ENCODE data around the gene ASB3. TPM values are rescaled to one million over a fixed set of nuclear protein-coding genes. Genes with fewer than 3 reads are reported as not detected.
"Not testable (repeated sequence)": the region's sequence is repeated elsewhere in the genome, so short reads cannot be mapped to it uniquely, and the experiment has no call there.

The ASB3 gene
- polyA plus RNA-seq, 1 donor from 2014 or later: 14.7 TPM

DNA sequence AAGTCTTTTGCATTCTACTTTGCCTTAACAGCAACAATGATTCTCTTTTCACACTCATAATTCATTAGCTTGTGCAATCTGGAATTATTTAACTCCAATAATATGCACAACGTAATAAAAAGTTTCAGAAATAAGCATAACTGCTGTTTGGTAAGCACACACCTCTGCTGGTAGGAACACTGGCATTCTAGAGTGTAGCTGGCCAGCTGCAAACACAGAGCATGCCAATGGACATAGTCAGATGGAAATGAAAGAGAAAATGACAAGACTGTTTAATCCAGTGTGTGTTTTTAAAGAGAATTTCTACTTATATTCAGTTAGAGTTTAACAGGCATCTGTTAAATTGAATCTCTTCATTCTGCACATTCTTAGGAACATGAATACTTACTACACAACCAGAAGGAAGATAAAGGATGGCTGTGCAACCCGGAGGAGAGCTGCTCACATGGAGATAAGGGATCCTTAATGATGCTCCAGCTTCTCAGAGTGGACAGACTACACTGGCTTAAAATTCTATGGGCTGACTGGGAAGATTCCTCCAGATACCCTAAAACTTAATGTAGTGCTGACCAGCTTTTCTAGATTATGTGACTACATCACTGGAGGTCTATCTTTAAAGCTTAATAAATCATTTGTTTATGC is 113.8 kb downstream of the ASB3 start:
- Mint-ChIP-seq H3K4me1 (peaks cover 0 to 4% (median 1%) of the 10 kb centered on the region in 3 donors), H3K27ac (no peak overlapping the region), H3K4me3 (no peak overlapping the region), H3K9me3 (peaks cover 0 to 3% (median 0%) of the 10 kb centered on the region in 3 donors), H3K27me3 (no peaks in the 10 kb centered on the region), H3K36me3 (peaks cover 12% of the 10 kb centered on the region)

DNA sequence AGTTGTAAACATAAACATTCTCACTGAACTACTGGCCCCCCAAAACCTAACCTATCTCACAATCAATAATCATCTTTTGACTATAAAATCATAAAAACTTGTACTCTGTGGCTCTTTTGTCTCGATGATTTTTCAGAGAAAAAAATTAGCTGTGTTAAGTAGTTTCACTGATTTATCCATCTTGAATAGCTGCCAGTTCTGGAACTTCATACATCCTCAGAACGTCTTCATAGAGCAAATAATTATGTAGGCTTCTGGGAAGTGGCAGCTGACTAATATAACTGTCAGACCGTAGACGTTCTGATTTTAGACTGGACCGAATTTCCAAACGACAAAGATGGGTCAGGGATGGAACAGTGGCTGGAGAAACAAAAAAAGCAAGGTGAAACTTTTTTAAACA is 116.4 kb downstream of the ASB3 start:
- peaks cover 15% of the 10 kb centered on the region for H3K36me3 Mint-ChIP-seq
- H3K27ac Mint-ChIP-seq: no peak overlapping the region
- peaks cover 0 to 4% (median 3%) of the 10 kb centered on the region in 3 donors for H3K4me1 Mint-ChIP-seq
- no peak overlapping the region for H3K4me3 Mint-ChIP-seq
- no peaks in the 10 kb centered on the region for H3K27me3 Mint-ChIP-seq
- H3K9me3 Mint-ChIP-seq: peaks cover 0 to 5% (median 4%) of the 10 kb centered on the region in 3 donors

DNA sequence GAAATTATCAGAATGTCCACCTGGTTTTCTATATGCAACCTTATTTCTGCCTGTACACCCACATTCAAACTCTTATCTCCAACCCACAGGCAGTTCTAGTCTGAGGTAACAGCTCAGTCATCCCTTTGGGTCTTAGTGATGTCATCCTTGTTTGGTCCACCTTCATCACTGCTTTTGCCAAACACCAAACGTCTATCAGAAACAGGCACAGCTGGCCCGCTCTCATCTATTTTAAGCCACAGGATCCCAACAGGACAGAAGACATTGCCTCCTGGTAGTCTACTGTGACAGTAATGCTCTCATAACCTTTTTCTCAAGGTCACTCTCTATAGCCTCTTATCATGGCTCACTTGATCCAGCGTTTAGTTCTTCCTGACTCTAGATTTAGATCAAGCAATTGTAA is 118.1 kb downstream of the ASB3 start:
- peaks cover 27% of the 10 kb centered on the region for H3K36me3 Mint-ChIP-seq
- H3K9me3 Mint-ChIP-seq: peaks cover 0 to 6% (median 5%) of the 10 kb centered on the region in 3 donors
- no peak overlapping the region for H3K4me3 Mint-ChIP-seq

GRCh38 chr2:53667130-53667529 is 119.6 kb downstream of the ASB3 start:
- H3K36me3 Mint-ChIP-seq: peaks cover 30% of the 10 kb centered on the region
- not testable (repeated sequence) for H3K27me3 Mint-ChIP-seq, H3K9me3 Mint-ChIP-seq, H3K4me3 Mint-ChIP-seq, H3K27ac Mint-ChIP-seq, H3K4me1 Mint-ChIP-seq

More for the DNA sequence above, 118.1 kb downstream of the ASB3 start:
- Mint-ChIP-seq H3K4me1 (peaks cover 0 to 5% (median 4%) of the 10 kb centered on the region in 3 donors), H3K27ac (no peak overlapping the region), H3K27me3 (no peaks in the 10 kb centered on the region)

DNA sequence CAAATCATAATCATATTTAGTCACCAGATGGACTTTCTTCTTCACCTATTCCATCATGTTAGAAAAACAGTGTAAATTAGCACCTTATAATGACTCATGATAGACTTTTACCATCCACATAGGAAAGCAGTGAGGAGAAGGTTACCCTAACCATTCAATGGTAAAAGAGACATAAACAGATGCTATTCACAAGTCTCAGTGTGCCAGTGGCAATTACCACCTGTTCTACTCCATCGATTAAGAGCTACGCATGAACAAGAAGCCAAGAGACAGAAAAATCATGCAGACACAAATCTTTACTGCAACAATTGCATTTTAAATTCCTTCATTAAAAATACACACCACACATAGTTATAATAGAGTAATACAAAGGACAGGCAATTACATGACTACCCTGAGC is 125.9 kb downstream of the ASB3 start:
- H3K9me3 Mint-ChIP-seq: peaks cover 0 to 2% (median 0%) of the 10 kb centered on the region in 3 donors
- no peak overlapping the region for H3K27ac Mint-ChIP-seq
- H3K27me3 Mint-ChIP-seq: no peaks in the 10 kb centered on the region
- peaks cover 0 to 3% (median 0%) of the 10 kb centered on the region in 3 donors for H3K4me1 Mint-ChIP-seq
- H3K4me3 Mint-ChIP-seq: no peak overlapping the region
- peaks cover 20% of the 10 kb centered on the region for H3K36me3 Mint-ChIP-seq

DNA sequence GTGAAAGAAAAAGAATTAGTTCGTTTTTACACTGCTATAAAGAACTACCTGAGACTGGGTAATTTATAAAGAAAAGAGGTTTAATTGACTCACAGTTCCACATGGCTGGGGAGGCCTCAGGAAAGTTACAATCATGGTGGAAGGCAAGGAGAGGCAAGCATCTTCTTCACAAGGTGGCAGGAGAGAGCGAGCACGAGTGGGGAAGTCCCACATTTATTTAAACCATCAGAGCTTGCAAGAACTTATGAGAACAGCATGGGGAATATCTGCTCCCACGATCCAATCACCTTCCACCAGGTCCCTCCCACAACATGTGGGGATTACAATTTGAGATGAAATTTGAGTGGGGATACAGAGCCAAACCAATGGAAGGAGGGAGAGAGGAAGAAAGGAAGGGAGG is 128.3 kb downstream of the ASB3 start:
- H3K4me3 Mint-ChIP-seq, H3K27ac Mint-ChIP-seq, H3K36me3 Mint-ChIP-seq, H3K9me3 Mint-ChIP-seq, H3K27me3 Mint-ChIP-seq, H3K4me1 Mint-ChIP-seq: not testable (repeated sequence)

DNA sequence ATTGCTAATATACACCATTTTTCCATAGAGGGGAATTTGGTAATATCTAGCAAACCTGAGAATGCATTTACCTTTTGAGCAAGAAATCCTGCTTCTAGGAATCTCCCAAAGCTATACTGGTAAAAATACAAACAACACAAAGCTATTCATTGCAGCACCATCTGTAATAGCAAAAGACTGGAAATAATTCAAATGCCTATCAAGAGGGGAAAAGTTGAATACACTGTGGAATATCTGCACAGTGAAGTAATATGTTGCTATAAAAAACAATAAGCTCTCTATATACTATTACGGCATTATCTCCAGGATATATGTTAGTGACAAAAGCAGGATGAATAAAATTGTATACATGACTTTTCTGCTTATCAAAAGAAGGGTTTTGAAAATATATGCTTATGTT is 131.5 kb downstream of the ASB3 start:
- H3K4me3 Mint-ChIP-seq: no peak overlapping the region
- no peaks in the 10 kb centered on the region for H3K27me3 Mint-ChIP-seq
- peaks cover 0 to 3% (median 0%) of the 10 kb centered on the region in 3 donors for H3K9me3 Mint-ChIP-seq
- H3K27ac Mint-ChIP-seq: no peak overlapping the region
- H3K36me3 Mint-ChIP-seq: peaks cover 10% of the 10 kb centered on the region
- H3K4me1 Mint-ChIP-seq: peaks cover 0 to 2% (median 0%) of the 10 kb centered on the region in 3 donors

DNA sequence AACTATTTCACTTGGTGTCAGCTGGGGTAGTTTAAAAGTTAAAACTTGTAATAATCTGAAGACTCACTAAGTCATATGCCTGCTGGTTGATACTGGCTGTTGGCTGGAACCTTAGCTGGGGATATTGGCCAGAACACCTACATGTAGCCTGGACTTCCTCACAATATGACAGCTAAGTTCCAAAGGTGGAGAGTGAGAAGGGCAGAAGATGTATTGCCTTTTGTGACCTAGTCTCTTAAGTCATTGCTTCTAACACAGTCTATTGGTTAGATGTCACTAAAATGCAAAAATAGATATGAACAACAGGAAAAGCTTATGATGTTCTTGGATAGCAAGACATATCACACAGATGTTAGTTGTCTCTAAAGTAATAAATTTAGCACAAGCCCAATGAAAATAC is 132.4 kb downstream of the ASB3 start:
- Mint-ChIP-seq H3K27me3 (no peaks in the 10 kb centered on the region), H3K4me1 (peaks cover 0 to 2% (median 0%) of the 10 kb centered on the region in 3 donors), H3K4me3 (no peak overlapping the region), H3K36me3 (peaks cover 7% of the 10 kb centered on the region), H3K27ac (no peak overlapping the region), H3K9me3 (peaks cover 0 to 3% (median 0%) of the 10 kb centered on the region in 3 donors)

GRCh38 chr2:53652131-53652530 is 134.6 kb downstream of the ASB3 start:
- peak overlapping the region in 1 of 4 donors; percentile 20 for H3K4me3 Mint-ChIP-seq
- no peaks in the 10 kb centered on the region for H3K27me3 Mint-ChIP-seq
- peaks cover 0 to 2% (median 0%) of the 10 kb centered on the region in 3 donors for H3K4me1 Mint-ChIP-seq
- H3K9me3 Mint-ChIP-seq: peaks cover 0 to 3% (median 0%) of the 10 kb centered on the region in 3 donors
- H3K36me3 Mint-ChIP-seq: peaks cover 8% of the 10 kb centered on the region
- H3K27ac Mint-ChIP-seq: no peak overlapping the region

- H3K36me3 Mint-ChIP-seq: peaks cover 4% of the 10 kb centered on the region
- H3K9me3 Mint-ChIP-seq: peaks cover under 1 to 3% (median 2%) of the 10 kb centered on the region in 3 donors
- H3K4me3 Mint-ChIP-seq: no peak overlapping the region
- H3K4me1 Mint-ChIP-seq: peaks cover 0 to 1% (median 0%) of the 10 kb centered on the region in 3 donors
- no peak overlapping the region for H3K27ac Mint-ChIP-seq
- no peaks in the 10 kb centered on the region for H3K27me3 Mint-ChIP-seq
These were observed 140.0 kb downstream of the ASB3 start for GRCh38 chr2:53646788-53647187.

- H3K36me3 Mint-ChIP-seq: no peaks in the 10 kb centered on the region
- peaks cover 0 to 3% (median 2%) of the 10 kb centered on the region in 3 donors for H3K9me3 Mint-ChIP-seq
- H3K27ac Mint-ChIP-seq: no peak overlapping the region
These were observed 145.5 kb downstream of the ASB3 start for GRCh38 chr2:53641290-53641689.

DNA sequence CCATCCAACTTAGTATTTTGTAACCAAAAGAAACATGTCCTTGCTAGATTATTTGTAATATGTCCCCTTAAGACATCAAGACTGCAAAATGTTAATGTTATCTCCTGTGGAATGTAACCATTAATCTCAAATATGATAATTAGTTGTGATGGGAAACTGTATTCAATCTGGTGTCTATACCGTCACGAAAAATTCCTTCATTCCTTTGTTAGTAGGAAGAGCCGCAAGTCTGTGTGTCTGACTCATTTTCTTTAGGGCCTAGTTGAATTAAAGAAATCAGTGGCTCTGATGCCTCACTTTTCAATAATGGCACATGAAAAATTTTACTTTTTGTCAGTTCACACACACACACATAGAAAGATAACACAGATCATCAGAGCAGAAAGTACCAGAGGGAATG is 146.3 kb downstream of the ASB3 start:
- peaks cover 2% of the 10 kb centered on the region for H3K27me3 Mint-ChIP-seq
- H3K4me1 Mint-ChIP-seq: peaks cover 0 to 1% (median 0%) of the 10 kb centered on the region in 3 donors
- no peaks in the 10 kb centered on the region for H3K36me3 Mint-ChIP-seq
- peaks cover 2 to 3% (median 2%) of the 10 kb centered on the region in 3 donors for H3K9me3 Mint-ChIP-seq
- no peak overlapping the region for H3K27ac Mint-ChIP-seq
- H3K4me3 Mint-ChIP-seq: no peak overlapping the region

More at GRCh38 chr2:53641290-53641689, 145.5 kb downstream of the ASB3 start:
- no peak overlapping the region for H3K4me3 Mint-ChIP-seq
- peaks cover 2% of the 10 kb centered on the region for H3K27me3 Mint-ChIP-seq
- H3K4me1 Mint-ChIP-seq: peaks cover 0 to 1% (median 0%) of the 10 kb centered on the region in 3 donors

DNA sequence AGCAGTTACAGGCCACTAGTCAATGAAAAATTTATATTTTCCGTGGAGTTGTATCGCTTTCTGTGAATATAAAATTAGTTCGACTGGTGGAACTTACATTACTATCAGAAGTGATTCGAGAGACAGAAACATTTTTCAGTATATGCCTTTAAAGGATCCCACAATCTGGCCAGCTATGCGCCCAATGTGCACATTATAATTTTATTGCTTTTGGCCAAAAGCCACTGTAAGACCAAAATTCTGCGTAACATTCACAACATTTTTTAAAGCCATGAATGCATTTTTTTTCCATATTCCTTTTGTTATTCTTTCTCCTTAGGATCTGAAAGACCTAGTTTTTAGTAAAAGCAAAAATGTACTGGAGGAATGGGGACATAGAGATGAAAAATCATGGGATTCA is 150.2 kb downstream of the ASB3 start:
- Mint-ChIP-seq H3K27me3 (peaks cover 2% of the 10 kb centered on the region), H3K9me3 (peaks cover 2 to 4% (median 3%) of the 10 kb centered on the region in 3 donors), H3K4me3 (no peak overlapping the region), H3K36me3 (no peaks in the 10 kb centered on the region), H3K4me1 (no peaks in the 10 kb centered on the region), H3K27ac (no peak overlapping the region)

GRCh38 chr2:53636109-53636508 is 150.6 kb downstream of the ASB3 start:
- H3K9me3 Mint-ChIP-seq: peaks cover 2 to 4% (median 3%) of the 10 kb centered on the region in 3 donors
- no peak overlapping the region for H3K27ac Mint-ChIP-seq
- peaks cover 2% of the 10 kb centered on the region for H3K27me3 Mint-ChIP-seq
- H3K4me3 Mint-ChIP-seq: no peak overlapping the region
- no peaks in the 10 kb centered on the region for H3K36me3 Mint-ChIP-seq
- no peaks in the 10 kb centered on the region for H3K4me1 Mint-ChIP-seq

GRCh38 chr2:53635694-53636093 is 151.1 kb downstream of the ASB3 start:
- Mint-ChIP-seq H3K4me1 (no peaks in the 10 kb centered on the region), H3K4me3 (no peak overlapping the region), H3K36me3 (no peaks in the 10 kb centered on the region), H3K9me3 (peaks cover 2 to 4% (median 3%) of the 10 kb centered on the region in 3 donors), H3K27ac (no peak overlapping the region), H3K27me3 (peaks cover 2% of the 10 kb centered on the region)

GRCh38 chr2:53633441-53633840 is 153.3 kb downstream of the ASB3 start:
- Mint-ChIP-seq H3K9me3 (peaks cover 0 to 4% (median 0%) of the 10 kb centered on the region in 3 donors), H3K36me3 (no peaks in the 10 kb centered on the region), H3K27ac (no peak overlapping the region), H3K27me3 (no peaks in the 10 kb centered on the region), H3K4me1 (no peaks in the 10 kb centered on the region), H3K4me3 (no peak overlapping the region)
